ENCODE measurements around the gene LRP5. TPM values are rescaled to one million over a fixed set of nuclear protein-coding genes. Genes with fewer than 3 reads are reported as not detected.
"Not testable (repeated sequence)": the region's sequence is repeated elsewhere in the genome, so short reads cannot be mapped to it uniquely, and the experiment has no call there.

The LRP5 gene
- total and polyA plus RNA-seq, 4 experiments from 2014 or later = 0.61 to 1.9 (median 1.4) TPM; not detected in 1

DNA sequence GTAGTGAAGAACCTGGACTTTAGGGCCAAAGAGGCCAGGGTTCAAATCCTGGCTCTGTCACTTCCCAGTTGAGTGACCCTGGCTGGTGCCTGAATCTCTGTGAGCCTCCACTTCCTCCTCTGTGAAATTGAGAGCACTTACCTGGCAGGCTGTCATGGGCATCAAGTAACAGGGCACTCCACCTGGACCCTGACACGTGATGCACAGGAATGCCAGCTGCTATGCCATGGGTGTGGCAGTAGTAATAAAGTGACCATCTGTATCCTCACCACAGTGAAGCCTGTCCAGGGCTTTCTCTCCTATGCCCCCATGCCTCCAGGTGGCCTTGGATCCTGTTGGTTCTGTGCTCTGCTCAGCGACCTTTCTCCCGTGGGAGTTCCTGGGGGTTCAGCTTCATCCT, 118.4 kb downstream of the LRP5 start:
- no peak for DNase-seq
- Mint-ChIP-seq H3K27ac (no peak overlapping the region), H3K4me1 (no peaks in the 10 kb centered on the region), H3K36me3 (peaks cover 4 to 11% of the 10 kb centered on the region in 2 donors), H3K4me3 (no peak overlapping the region), H3K9me3 (peaks cover 4 to 21% (median 15%) of the 10 kb centered on the region in 8 donors), H3K27me3 (no peaks in the 10 kb centered on the region)
- H3K27me3 ChIP-seq (ENCODE audit: insufficient read depth, low read length) = no peaks in the 10 kb centered on the region
- no peaks in the 10 kb centered on the region for H3K36me3 ChIP-seq (ENCODE audit: insufficient read depth, low read length)
- ChIA-PET CTCF (ENCODE audit: partially characterized antibody) (no interaction called here), POLR2A (ENCODE audit: partially characterized antibody) (no interaction called here)
- H3K4me1 ChIP-seq (ENCODE audit: insufficient read depth, low read length) = no peaks in the 10 kb centered on the region
- intact Hi-C loops (cut with micrococcal nuclease) = no loop called here
- H3K27ac ChIP-seq (ENCODE audit: low read depth, low read length) = no peak overlapping the region
- no peak overlapping the region for H3K4me3 ChIP-seq (ENCODE audit: low read length in 2 of 2)
- H3K9me3 ChIP-seq (ENCODE audit: control insufficient read depth in 1 of 2, low read length in 2 of 2) = no peaks in the 10 kb centered on the region

DNA sequence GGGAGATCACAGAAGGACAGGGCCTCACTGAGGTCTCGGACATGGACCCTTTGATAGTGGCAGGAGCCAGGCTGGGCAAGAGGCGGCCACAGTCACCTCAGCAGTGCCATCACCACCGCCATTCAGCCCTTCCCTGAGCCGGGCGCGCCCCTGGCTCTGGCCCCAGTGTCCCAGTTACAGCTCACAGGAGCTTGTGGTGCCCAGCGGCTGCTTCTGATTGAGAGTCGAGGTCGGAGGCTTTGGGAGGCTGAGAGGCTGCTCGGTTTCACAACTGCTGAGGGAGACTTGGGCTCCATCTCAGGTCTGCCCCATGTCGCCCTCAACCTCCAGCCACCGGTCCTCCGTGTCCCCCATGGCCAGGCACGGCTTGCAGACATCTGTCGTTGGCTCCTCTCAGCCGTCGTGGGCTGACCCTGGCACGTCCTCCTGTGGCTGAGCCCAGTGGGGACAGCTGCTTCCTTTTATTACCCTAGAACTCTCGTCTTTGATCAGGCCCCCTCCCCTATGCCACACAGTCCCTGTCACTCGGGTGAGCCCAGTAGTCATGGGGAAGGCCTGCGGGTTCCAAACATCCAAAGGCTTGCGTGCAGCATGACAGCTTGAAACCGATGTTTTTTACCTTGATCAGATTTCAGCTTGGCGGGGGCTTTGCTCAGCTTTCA, 119.7 kb downstream of the LRP5 start:
- Mint-ChIP-seq H3K4me3 (no peak overlapping the region), H3K9me3 (peaks cover 4 to 21% (median 15%) of the 10 kb centered on the region in 8 donors), H3K27me3 (no peaks in the 10 kb centered on the region), H3K4me1 (peaks cover 0 to under 1% (median 0%) of the 10 kb centered on the region in 4 donors), H3K36me3 (peaks cover 4 to 11% of the 10 kb centered on the region in 2 donors), H3K27ac (no peak overlapping the region)
- no peak for DNase-seq
- Histone ChIP-seq H3K4me3 (ENCODE audit: low read length in 2 of 2) (no peak overlapping the region), H3K4me1 (ENCODE audit: insufficient read depth, low read length) (no peaks in the 10 kb centered on the region), H3K36me3 (ENCODE audit: insufficient read depth, low read length) (no peaks in the 10 kb centered on the region), H3K9me3 (ENCODE audit: control insufficient read depth in 1 of 2, low read length in 2 of 2) (no peaks in the 10 kb centered on the region), H3K27me3 (ENCODE audit: insufficient read depth, low read length) (no peaks in the 10 kb centered on the region), H3K27ac (ENCODE audit: low read depth, low read length) (no peak overlapping the region)
- intact Hi-C loops (cut with micrococcal nuclease) = no loop called here
- ChIA-PET POLR2A (ENCODE audit: partially characterized antibody) (no interaction called here), CTCF (ENCODE audit: partially characterized antibody) (no interaction called here)

DNA sequence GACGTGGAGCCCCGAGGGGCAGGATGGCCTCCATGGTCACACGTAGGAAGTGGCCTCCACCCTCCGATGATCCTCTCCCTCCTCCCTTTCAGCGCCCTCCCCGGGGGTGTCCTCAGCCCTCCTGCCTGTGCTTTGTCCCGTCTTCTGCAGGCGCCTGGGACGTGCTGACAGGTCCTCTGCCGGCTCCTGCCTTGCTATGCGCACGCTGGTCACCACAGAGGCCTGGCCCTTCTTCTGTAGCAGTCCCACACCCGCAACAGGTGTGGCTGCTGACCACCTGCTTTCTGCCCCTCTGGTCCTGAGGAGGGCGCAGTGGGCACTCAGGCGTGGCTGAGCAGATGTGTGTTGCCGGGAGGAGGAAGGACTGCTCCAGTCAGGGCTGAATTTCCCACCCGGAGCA, 120.5 kb downstream of the LRP5 start:
- Mint-ChIP-seq H3K27me3 (no peaks in the 10 kb centered on the region), H3K4me1 (peaks cover 0 to 5% (median 2%) of the 10 kb centered on the region in 4 donors), H3K4me3 (no peak overlapping the region), H3K9me3 (peaks cover 4 to 21% (median 15%) of the 10 kb centered on the region in 8 donors), H3K36me3 (peaks cover 4 to 11% of the 10 kb centered on the region in 2 donors), H3K27ac (no peak overlapping the region)
- Histone ChIP-seq H3K4me3 (ENCODE audit: low read length in 2 of 2) (no peak overlapping the region), H3K27me3 (ENCODE audit: insufficient read depth, low read length) (no peaks in the 10 kb centered on the region), H3K9me3 (ENCODE audit: control insufficient read depth in 1 of 2, low read length in 2 of 2) (no peaks in the 10 kb centered on the region), H3K36me3 (ENCODE audit: insufficient read depth, low read length) (no peaks in the 10 kb centered on the region), H3K27ac (ENCODE audit: low read depth, low read length) (no peak overlapping the region), H3K4me1 (ENCODE audit: insufficient read depth, low read length) (no peaks in the 10 kb centered on the region)
- intact Hi-C loops (cut with micrococcal nuclease) = no loop called here
- ChIA-PET CTCF (ENCODE audit: partially characterized antibody) (no interaction called here), POLR2A (ENCODE audit: partially characterized antibody) (no interaction called here)
- DNase-seq = no peak

DNA sequence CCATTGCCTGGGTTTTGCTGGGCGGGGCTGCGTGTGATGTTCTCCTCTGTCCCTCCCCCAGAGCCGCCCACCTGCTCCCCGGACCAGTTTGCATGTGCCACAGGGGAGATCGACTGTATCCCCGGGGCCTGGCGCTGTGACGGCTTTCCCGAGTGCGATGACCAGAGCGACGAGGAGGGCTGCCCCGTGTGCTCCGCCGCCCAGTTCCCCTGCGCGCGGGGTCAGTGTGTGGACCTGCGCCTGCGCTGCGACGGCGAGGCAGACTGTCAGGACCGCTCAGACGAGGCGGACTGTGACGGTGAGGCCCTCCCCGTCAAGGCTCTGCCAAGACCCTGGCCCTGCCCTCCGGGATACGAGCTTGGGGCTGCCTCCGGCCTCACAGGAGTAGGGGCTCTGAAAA, 121.2 kb downstream of the LRP5 start:
- H3K36me3 ChIP-seq (ENCODE audit: insufficient read depth, low read length) = no peaks in the 10 kb centered on the region
- ChIA-PET POLR2A (ENCODE audit: partially characterized antibody) (no interaction called here), CTCF (ENCODE audit: partially characterized antibody) (no interaction called here)
- peaks cover 4 to 11% of the 10 kb centered on the region in 2 donors for H3K36me3 Mint-ChIP-seq
- peaks cover 0 to 5% (median 2%) of the 10 kb centered on the region in 4 donors for H3K4me1 Mint-ChIP-seq
- H3K27ac ChIP-seq (ENCODE audit: low read depth, low read length) = no peak overlapping the region
- no peak overlapping the region for H3K4me3 Mint-ChIP-seq
- H3K9me3 Mint-ChIP-seq = peaks cover 4 to 21% (median 14%) of the 10 kb centered on the region in 8 donors
- intact Hi-C loops (cut with micrococcal nuclease) = no loop called here
- H3K27ac Mint-ChIP-seq = no peak overlapping the region
- H3K27me3 ChIP-seq (ENCODE audit: insufficient read depth, low read length) = no peaks in the 10 kb centered on the region
- H3K4me1 ChIP-seq (ENCODE audit: insufficient read depth, low read length) = no peaks in the 10 kb centered on the region
- no peaks in the 10 kb centered on the region for H3K27me3 Mint-ChIP-seq
- DNase-seq = no peak
- H3K4me3 ChIP-seq (ENCODE audit: low read length in 2 of 2) = no peak overlapping the region
- no peaks in the 10 kb centered on the region for H3K9me3 ChIP-seq (ENCODE audit: control insufficient read depth in 1 of 2, low read length in 2 of 2)

DNA sequence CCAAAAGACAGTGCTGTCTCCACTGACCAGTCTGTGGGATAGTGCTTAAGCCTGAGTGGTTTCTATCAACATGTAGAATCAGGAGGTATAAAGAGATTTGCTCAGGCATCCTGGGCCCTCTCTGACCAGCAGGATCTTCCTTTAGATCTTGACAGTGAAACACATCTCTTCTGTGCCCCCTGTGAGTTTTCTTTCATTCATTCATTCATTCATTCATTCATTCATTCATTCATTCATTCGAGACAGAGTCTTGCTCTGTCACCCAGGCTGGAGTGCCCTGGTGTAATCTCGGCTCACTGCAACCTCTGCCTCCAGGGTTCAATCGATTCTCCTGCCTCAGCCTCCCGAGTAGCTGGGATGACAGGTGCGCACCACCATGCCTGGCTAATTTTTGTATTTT, 121.8 kb downstream of the LRP5 start:
- CTCF ChIA-PET (ENCODE audit: partially characterized antibody); intact Hi-C loops (cut with micrococcal nuclease); H3K27ac Mint-ChIP-seq; H3K4me3 Mint-ChIP-seq; H3K4me3 ChIP-seq (ENCODE audit: low read length in 2 of 2); H3K27me3 Mint-ChIP-seq; H3K4me1 Mint-ChIP-seq; H3K27me3 ChIP-seq (ENCODE audit: insufficient read depth, low read length); H3K4me1 ChIP-seq (ENCODE audit: insufficient read depth, low read length); DNase-seq; POLR2A ChIA-PET (ENCODE audit: partially characterized antibody); H3K9me3 ChIP-seq (ENCODE audit: control insufficient read depth in 1 of 2, low read length in 2 of 2); H3K36me3 ChIP-seq (ENCODE audit: insufficient read depth, low read length); H3K27ac ChIP-seq (ENCODE audit: low read depth, low read length): not testable (repeated sequence)
- peaks cover 4 to 11% of the 10 kb centered on the region in 2 donors for H3K36me3 Mint-ChIP-seq
- H3K9me3 Mint-ChIP-seq = peaks cover 4 to 18% (median 13%) of the 10 kb centered on the region in 8 donors

DNA sequence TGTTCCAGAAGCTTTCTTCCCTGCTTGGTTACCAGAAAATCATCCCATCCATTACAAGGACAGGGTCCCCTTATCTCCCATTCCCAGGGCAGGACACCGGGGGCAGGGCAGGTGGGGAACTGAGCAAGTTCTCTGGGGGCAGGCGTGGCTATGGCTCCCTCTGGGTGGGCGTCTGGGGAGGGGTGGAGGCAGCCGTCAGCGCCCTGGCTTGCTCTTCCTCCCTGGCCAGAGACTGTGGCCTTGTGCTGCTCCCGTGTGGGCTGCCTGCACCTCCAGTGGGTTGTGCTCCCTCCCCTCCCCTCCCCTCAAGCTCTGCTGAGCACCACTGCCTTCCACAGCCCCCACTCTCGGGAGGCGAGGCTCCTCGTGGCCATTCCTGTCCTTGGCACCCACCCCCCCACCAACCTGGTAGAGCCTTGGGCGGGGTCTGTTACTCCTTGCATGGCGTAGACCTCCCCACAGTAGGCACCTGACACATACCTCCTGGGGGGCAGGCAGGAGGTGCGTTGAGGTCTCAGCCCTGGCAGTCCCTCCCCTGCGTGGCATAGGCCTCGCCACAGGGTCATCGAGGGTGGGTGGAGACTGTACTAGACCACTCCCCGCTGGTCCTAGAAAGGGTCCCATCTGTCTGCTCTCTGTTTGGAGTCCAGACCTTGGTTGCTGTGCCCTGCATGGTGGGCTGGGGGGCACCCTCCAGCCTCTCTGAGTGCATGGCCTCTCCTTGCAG, 123.9 kb downstream of the LRP5 start:
- intact Hi-C loops (cut with micrococcal nuclease) = no loop called here
- ChIA-PET CTCF (ENCODE audit: partially characterized antibody) (no interaction called here), POLR2A (ENCODE audit: partially characterized antibody) (no interaction called here)
- Mint-ChIP-seq H3K27me3 (no peaks in the 10 kb centered on the region), H3K36me3 (no peaks in the 10 kb centered on the region), H3K27ac (no peak overlapping the region), H3K4me1 (peaks cover 0 to 5% (median 2%) of the 10 kb centered on the region in 4 donors), H3K4me3 (no peak overlapping the region), H3K9me3 (peaks cover 0 to 2% (median 0%) of the 10 kb centered on the region in 8 donors)
- no peaks in the 10 kb centered on the region for H3K27me3 ChIP-seq (ENCODE audit: insufficient read depth, low read length)
- H3K9me3 ChIP-seq (ENCODE audit: control insufficient read depth in 1 of 2, low read length in 2 of 2) = no peaks in the 10 kb centered on the region
- no peak overlapping the region for H3K27ac ChIP-seq (ENCODE audit: low read depth, low read length)
- H3K4me3 ChIP-seq (ENCODE audit: low read length in 2 of 2) = no peak overlapping the region
- H3K4me1 ChIP-seq (ENCODE audit: insufficient read depth, low read length) = no peaks in the 10 kb centered on the region
- no peak for DNase-seq
- H3K36me3 ChIP-seq (ENCODE audit: insufficient read depth, low read length) = no peaks in the 10 kb centered on the region

DNA sequence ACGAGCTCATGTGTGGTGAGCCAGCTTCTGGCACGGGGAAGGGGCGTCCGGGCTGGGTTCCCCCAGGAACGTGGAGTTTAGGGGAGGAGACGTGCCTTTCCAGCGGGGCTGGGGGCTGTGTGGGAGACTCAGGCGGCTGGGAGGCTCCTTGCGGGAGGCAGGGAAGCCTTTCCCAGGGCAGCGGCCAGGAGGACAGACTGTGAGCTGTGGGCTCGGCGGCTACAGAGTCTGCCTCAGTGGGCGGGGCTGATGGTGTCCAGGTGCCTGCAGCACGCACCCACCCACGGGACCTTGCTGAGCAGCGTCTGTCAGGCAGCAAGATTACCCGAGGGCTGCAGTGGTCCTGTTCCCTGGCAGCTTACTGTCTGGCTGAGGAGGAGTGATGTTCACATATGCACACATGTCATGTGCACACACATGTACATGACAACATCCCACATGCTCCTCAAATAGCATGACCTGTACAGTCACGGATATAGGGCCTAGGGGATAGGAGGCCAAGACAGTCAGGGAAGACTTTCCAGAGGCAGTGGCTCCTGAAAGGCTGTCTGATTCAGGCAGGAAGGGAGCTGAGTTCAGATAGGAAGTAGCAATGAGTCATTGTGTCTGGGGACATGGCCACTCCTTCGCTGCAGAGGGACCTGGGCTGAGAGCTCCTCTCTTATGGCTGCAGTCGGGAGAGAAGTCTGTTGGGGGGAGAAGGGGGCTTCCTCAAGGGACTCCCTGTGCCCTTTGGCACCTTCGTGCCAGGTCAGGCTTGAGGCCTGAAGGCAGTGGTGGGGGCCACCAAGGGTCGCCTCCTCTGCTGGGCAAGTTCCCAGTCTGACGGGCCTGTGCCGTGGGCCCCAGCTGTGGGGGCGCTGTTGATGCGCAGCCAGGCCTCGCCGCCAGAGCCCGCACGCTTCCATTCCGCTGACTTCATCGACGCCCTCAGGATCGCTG, 124.9 kb downstream of the LRP5 start:
- Mint-ChIP-seq H3K4me3 (no peak overlapping the region), H3K9me3 (no peaks in the 10 kb centered on the region), H3K27ac (no peak overlapping the region), H3K36me3 (no peaks in the 10 kb centered on the region), H3K27me3 (no peaks in the 10 kb centered on the region), H3K4me1 (peaks cover 0 to 5% (median 2%) of the 10 kb centered on the region in 4 donors)
- H3K9me3 ChIP-seq (ENCODE audit: control insufficient read depth in 1 of 2, low read length in 2 of 2) = no peaks in the 10 kb centered on the region
- H3K36me3 ChIP-seq (ENCODE audit: insufficient read depth, low read length) = no peaks in the 10 kb centered on the region
- ChIA-PET POLR2A (ENCODE audit: partially characterized antibody) (no interaction called here), CTCF (ENCODE audit: partially characterized antibody) (no interaction called here)
- no peaks in the 10 kb centered on the region for H3K4me1 ChIP-seq (ENCODE audit: insufficient read depth, low read length)
- intact Hi-C loops (cut with micrococcal nuclease) = no loop called here
- no peak overlapping the region for H3K4me3 ChIP-seq (ENCODE audit: low read length in 2 of 2)
- no peak overlapping the region for H3K27ac ChIP-seq (ENCODE audit: low read depth, low read length)
- H3K27me3 ChIP-seq (ENCODE audit: insufficient read depth, low read length) = no peaks in the 10 kb centered on the region
- no peak for DNase-seq

Data from CD4-positive, alpha-beta memory T cell (primary cell).